WTC11 (cell line): ENCODE measurements around the gene GLG1.

ENCODE experiments used
- CTCF ChIP-seq: fragments of 200-600 bp; IDR thresholded peaks from 2 replicates; pipeline ENCODE4 v1.8.0; 2022; ENCODE audit warnings: antibody characterized with exemption
- JUN ChIP-seq: sonication (generic); formaldehyde crosslinking; IDR thresholded peaks from 2 replicates; pipeline ENCODE4 v1.8.0; 2023; ENCODE audit warnings: mild to moderate bottlenecking, missing genetic modification reagents
- MAX ChIP-seq: sonication (generic); formaldehyde crosslinking; IDR thresholded peaks from 2 replicates; pipeline ENCODE4 v1.8.0; 2022; ENCODE audit warnings: mild to moderate bottlenecking, missing genetic modification reagents
- PRDM15 ChIP-seq: sonication (generic); formaldehyde crosslinking; IDR thresholded peaks from 2 replicates; pipeline ENCODE4 v1.8.0; 2022; ENCODE audit warnings: missing genetic modification reagents
- ZBTB43 ChIP-seq: sonication (generic); formaldehyde crosslinking; IDR thresholded peaks from 2 replicates; pipeline ENCODE4 v1.8.1; 2023; ENCODE audit warnings: mild to moderate bottlenecking, missing genetic modification reagents

GRCh38 chr16:74567901-74568300, 39.0 kb downstream of the GLG1 start:
- no peak for TF ChIP-seq CTCF
- no peak for TF ChIP-seq MAX (CRISPR knock-in tag)
- TF ChIP-seq JUN (CRISPR knock-in tag) = no peak
- TF ChIP-seq ZBTB43 (CRISPR knock-in tag) = no peak
- TF ChIP-seq PRDM15 (CRISPR knock-in tag) = no peak
